Liver (tissue), 9 donors: ENCODE results near the gene XAF1. TPM values are rescaled to one million over a fixed set of nuclear protein-coding genes. Genes with fewer than 3 reads are reported as not detected.
A peak's percentile ranks its signal among the peaks of the same experiment; 100 is the strongest.

ENCODE experiments used
- DNase-seq: peaks from one replicate; pipeline ENCODE4 v3.0.0-alpha.2; 2017; ENCODE audit warnings: low spot score
- H3K27ac ChIP-seq, 2 donors: one replicate each; pipeline ENCODE4 v1.7.0; 2013; ENCODE audit warnings: inconsistent platforms in 2 of 2, low read length in 2 of 2, control low read depth in 1 of 2, low read depth in 1 of 2, mild to moderate bottlenecking in 1 of 2
- H3K27me3 ChIP-seq, 4 donors: one replicate each; pipeline versions ENCODE4 v1.6.1 to v1.7.0; 2013; ENCODE audit warnings: low read length in 3 of 4, inconsistent platforms in 1 of 4, mild to moderate bottlenecking in 1 of 4, moderate library complexity in 1 of 4; ENCODE audit not compliant: control insufficient read depth in 4 of 4, insufficient read depth in 4 of 4
- H3K36me3 ChIP-seq, 4 donors: one replicate each; pipeline versions ENCODE4 v1.6.1 to v1.7.0; 2013; ENCODE audit warnings: low read length in 3 of 4, mild to moderate bottlenecking in 3 of 4, low read depth in 1 of 4, moderate library complexity in 1 of 4; ENCODE audit not compliant: control insufficient read depth in 4 of 4, insufficient read depth in 3 of 4
- H3K4me1 ChIP-seq, 4 donors: one replicate each; pipeline versions ENCODE4 v1.6.1 to v1.7.0; 2013; ENCODE audit warnings: low read length in 3 of 4, mild to moderate bottlenecking in 3 of 4, moderate library complexity in 1 of 4; ENCODE audit not compliant: control insufficient read depth in 4 of 4, insufficient read depth in 4 of 4
- H3K4me3 ChIP-seq, 3 donors: one replicate each; pipeline versions ENCODE4 v1.6.1 to v1.7.0; 2013; ENCODE audit warnings: low read length in 3 of 3, control low read depth in 1 of 3, low read depth in 1 of 3, mild to moderate bottlenecking in 1 of 3
- H3K9ac ChIP-seq, 2 donors: one replicate each; pipeline ENCODE4 v1.7.0; 2013; ENCODE audit warnings: low read length in 2 of 2, mild to moderate bottlenecking in 2 of 2, moderate library complexity in 2 of 2, control low read depth in 1 of 2, low read depth in 1 of 2
- H3K9me3 ChIP-seq, 4 donors: one replicate each; pipeline versions ENCODE4 v1.6.1 to v1.7.0; 2013; ENCODE audit warnings: low read length in 3 of 4; ENCODE audit not compliant: control insufficient read depth in 4 of 4
- ATF3 ChIP-seq: IDR thresholded peaks from 2 replicates; pipeline ENCODE4 v1.6.1; 2016; ENCODE audit warnings: antibody characterized with exemption
- CTCF ChIP-seq: fragments of 150-350 bp; IDR thresholded peaks from 2 replicates; pipeline ENCODE4 v1.5.1; 2017; ENCODE audit warnings: improper control_type of control experiment, low read depth, low read length; ENCODE audit not compliant: missing input control
- EGR1 ChIP-seq, 2 donors: IDR thresholded peaks; 2 replicates each; pipeline ENCODE4 v1.6.1; 2016 to 2018; ENCODE audit warnings: antibody characterized with exemption in 2 of 2, low read depth in 2 of 2
- FOXA1 ChIP-seq: IDR thresholded peaks from 2 replicates; pipeline ENCODE4 v1.6.1; 2016; ENCODE audit warnings: antibody characterized with exemption
- FOXA2 ChIP-seq: IDR thresholded peaks from 2 replicates; pipeline ENCODE4 v1.6.1; 2016; ENCODE audit warnings: antibody characterized with exemption
- GABPA ChIP-seq, 2 donors: IDR thresholded peaks in 1 of 2; conservative IDR thresholded peaks in 1 of 2; 2 replicates each; pipeline ENCODE4 v1.6.1; 2016; ENCODE audit warnings: antibody characterized with exemption in 2 of 2, mild to moderate bottlenecking in 1 of 2, moderate library complexity in 1 of 2
- HNF4A ChIP-seq, 2 donors: conservative IDR thresholded peaks; 2 replicates each; pipeline ENCODE4 v1.6.1; 2016; ENCODE audit warnings: antibody characterized with exemption in 2 of 2, mild to moderate bottlenecking in 2 of 2
- HNF4G ChIP-seq: IDR thresholded peaks from 2 replicates; pipeline ENCODE4 v1.6.1; 2016; ENCODE audit warnings: antibody characterized with exemption
- JUND ChIP-seq, 2 donors: IDR thresholded peaks; 2 replicates each; pipeline ENCODE4 v1.6.1; 2016; ENCODE audit warnings: antibody characterized with exemption in 2 of 2
- MAX ChIP-seq: IDR thresholded peaks from 2 replicates; pipeline ENCODE4 v1.6.1; 2016; ENCODE audit warnings: antibody characterized with exemption
- NR2F2 ChIP-seq: IDR thresholded peaks from 2 replicates; pipeline ENCODE4 v1.6.1; 2016; ENCODE audit warnings: antibody characterized with exemption
- RAD21 ChIP-seq, 2 donors: IDR thresholded peaks; 2 replicates each; pipeline ENCODE4 v1.6.1; 2016; ENCODE audit warnings: antibody characterized with exemption in 2 of 2, mild to moderate bottlenecking in 2 of 2
- REST ChIP-seq: IDR thresholded peaks from 2 replicates; pipeline ENCODE4 v1.6.1; 2016; ENCODE audit warnings: antibody characterized with exemption, mild to moderate bottlenecking
- RXRA ChIP-seq, 2 donors: IDR thresholded peaks; 2 replicates each; pipeline ENCODE4 v1.6.1; 2017 to 2018; ENCODE audit warnings: antibody characterized with exemption in 2 of 2, mild to moderate bottlenecking in 1 of 2
- SP1 ChIP-seq: IDR thresholded peaks from 2 replicates; pipeline ENCODE4 v1.6.1; 2018; ENCODE audit warnings: antibody characterized with exemption, mild to moderate bottlenecking
- TAF1 ChIP-seq: conservative IDR thresholded peaks from 2 replicates; pipeline ENCODE4 v1.6.1; 2016; ENCODE audit warnings: antibody characterized with exemption, mild to moderate bottlenecking
- YY1 ChIP-seq: IDR thresholded peaks from 2 replicates; pipeline ENCODE4 v1.6.1; 2016; ENCODE audit warnings: antibody characterized with exemption, mild to moderate bottlenecking
- ZBTB33 ChIP-seq: IDR thresholded peaks from 2 replicates; pipeline ENCODE4 v1.6.1; 2016; ENCODE audit warnings: antibody characterized with exemption
- WGBS: extraction: QIAGEN DNeasy Blood & Tissue Kit; methylation state at CpG from one replicate; pipeline ENCODE4 v1.1.7; 2013; 5-methylcytosine and 5-hydroxymethylcytosine counted together
- polyA plus RNA-seq, 2 donors: library from polyadenylated mRNA; stranded (reverse) in 1 of 2; unstranded in 1 of 2; fragments of 200-250 nt in 1 of 2; fragments of >200 nt in 1 of 2; fragmentation: Nextera tagmentation in 1 of 2; extraction: Ambion mirVana in 1 of 2; gene quantifications; one replicate each; pipeline versions ENCODE4 v1.2.1 to v1.2.3, GENCODE V29; 2013 to 2015
- total RNA-seq, 2 donors: library from RNA; depleted of rRNA; stranded (reverse); fragments of >200 nt; gene quantifications; one replicate each; pipeline ENCODE4 v1.2.3, GENCODE V29; 2014
- donor health status: healthy.
- donor health status: healthy.
- donor health status: healthy.
- donor health status: healthy.
- donor health status: healthy.

The XAF1 gene
- total and polyA plus RNA-seq, 4 donors: 6.7 to 33.9 (median 19.2) TPM

- H3K4me1 ChIP-seq: peaks cover 16 to 81% (median 63%) of the 10 kb centered on the region in 4 donors
- no peaks in the 10 kb centered on the region for H3K9me3 ChIP-seq
- no peak overlapping the region for H3K4me3 ChIP-seq
- WGBS: 66% methylated on average over 8 of the region's 8 CpGs
- H3K36me3 ChIP-seq: peaks cover 0 to 14% (median 5%) of the 10 kb centered on the region in 4 donors
- TF ChIP-seq FOXA1: peak; percentile 5
- no peak for TF ChIP-seq SP1
- no peak for TF ChIP-seq MAX
- no peak for TF ChIP-seq FOXA2
- no peak for DNase-seq
- peak overlapping the region; percentile 79 to 97 for H3K27ac ChIP-seq
- no peaks in the 10 kb centered on the region for H3K27me3 ChIP-seq
- peak overlapping the region in 1 of 2 donors; percentile 77 for H3K9ac ChIP-seq
Observed at GRCh38 chr17:6706996-6707395, 48.9 kb upstream of the XAF1 start.

GRCh38 chr17:6708357-6708961, 47.4 kb upstream of the XAF1 start:
- 30% methylated on average over 12 of the region's 12 CpGs for WGBS
- H3K4me3 ChIP-seq: peak overlapping the region in 2 of 3 donors; percentile 10 to 41
- H3K9ac ChIP-seq: peak overlapping the region in 1 of 2 donors; percentile 83
- peaks cover 0 to 11% (median 3%) of the 10 kb centered on the region in 4 donors for H3K36me3 ChIP-seq
- no peaks in the 10 kb centered on the region for H3K9me3 ChIP-seq
- no peak for TF ChIP-seq TAF1
- TF ChIP-seq CTCF: no peak
- peak; percentile 75 to 76 for TF ChIP-seq HNF4A (conservative IDR thresholded peaks at IDR 0.05)
- peak; percentile 21 for TF ChIP-seq FOXA2
- TF ChIP-seq EGR1 (IDR thresholded peaks at IDR 0.05; ENCODE audit: low read depth in 2 of 2): peak; percentile 74 to 92
- peak; percentile 54 for TF ChIP-seq SP1
- no peak for TF ChIP-seq RAD21 (IDR thresholded peaks at IDR 0.05)
- no peak for TF ChIP-seq HNF4G
- TF ChIP-seq NR2F2: no peak
- TF ChIP-seq FOXA1: no peak
- peak; percentile 63 for TF ChIP-seq YY1
- TF ChIP-seq MAX: no peak
- TF ChIP-seq REST: peak; percentile 50
- TF ChIP-seq JUND (IDR thresholded peaks at IDR 0.05): peak; percentile 23
- peak; percentile 57 to 73 for TF ChIP-seq RXRA (IDR thresholded peaks at IDR 0.05)
- peak; percentile 26 for TF ChIP-seq ZBTB33
- TF ChIP-seq GABPA (IDR thresholded peaks at IDR 0.05 in 1 of 2, conservative IDR thresholded peaks at IDR 0.05 in 1 of 2): no peak
- no peak for TF ChIP-seq ATF3
- H3K27ac ChIP-seq: peak overlapping the region; percentile 79 to 97
- no peak for DNase-seq
- no peaks in the 10 kb centered on the region for H3K27me3 ChIP-seq
- H3K4me1 ChIP-seq: peaks cover 6 to 67% (median 49%) of the 10 kb centered on the region in 4 donors
